Activated CD4-positive, alpha-beta T cell treated with anti-CD3 and anti-CD28 coated beads for 36 hours (primary cell): ENCODE results near the gene ZBTB8B. TPM values are rescaled to one million over a fixed set of nuclear protein-coding genes. Genes with fewer than 3 reads are reported as not detected.

Experiments used
- ATAC-seq: fragments of 200-7000 bp; cut with Tn5 transposase; one replicate; pipeline ENCODE4 v1.10.0; 2021; ENCODE audit warnings: mild to moderate bottlenecking, moderate library complexity
- CTCF ChIA-PET: fragments of 350-600 bp; sonication (Branson Sonifier 250); formaldehyde crosslinking; loops from one replicate; lab custom pipeline; 2021; ENCODE audit warnings: antibody characterized with exemption; lab: Charles Lee
- POLR2A ChIA-PET: fragments of 350-600 bp; sonication (Branson Sonifier 250); formaldehyde crosslinking; loops from one replicate; lab custom pipeline; 2021; ENCODE audit warnings: antibody characterized with exemption, inconsistent platforms; lab: Charles Lee
- DNase-seq: peaks from one replicate; pipeline ENCODE4 v3.0.0-alpha.2; 2020
- H3K27ac Mint-ChIP-seq: one replicate; pipeline ENCODE4 v1.8.0; 2021; ENCODE audit warnings: mixed read lengths
- H3K27me3 Mint-ChIP-seq: one replicate; pipeline ENCODE4 v1.8.0; 2021; ENCODE audit warnings: mixed read lengths
- H3K36me3 Mint-ChIP-seq: one replicate; pipeline ENCODE4 v1.8.0; 2021; ENCODE audit warnings: low read depth, mixed read lengths
- H3K4me1 Mint-ChIP-seq: one replicate; pipeline ENCODE4 v1.8.0; 2021; ENCODE audit warnings: mixed read lengths
- H3K4me3 Mint-ChIP-seq: one replicate; pipeline ENCODE4 v1.8.0; 2021; ENCODE audit warnings: mild to moderate bottlenecking, moderate library complexity, mixed read lengths
- H3K9me3 Mint-ChIP-seq: one replicate; pipeline ENCODE4 v1.8.0; 2021; ENCODE audit warnings: low read depth, mixed read lengths
- intact Hi-C, 2 experiments: fragments of 100-400 bp; cut with DNase I in 1 of 2; cut with micrococcal nuclease in 1 of 2; formaldehyde crosslinking; loops; one replicate each; pipeline versions ENCODE4 v1.14.2 to v1.15.1; 2022 to 2024; cut with DNase I, micrococcal nuclease
- total RNA-seq, 2 experiments: library from RNA; stranded (reverse); gene quantifications; one replicate each; pipeline ENCODE4 v1.2.3, GENCODE V29; 2021

ZBTB8B gene
- total RNA-seq, 2 experiments from 2014 or later = not detected

GRCh38 chr1:32489774-32490454 lies 25.0 kb downstream of the ZBTB8B start:
- Mint-ChIP-seq H3K27me3 (peaks cover 3% of the 10 kb centered on the region), H3K4me3 (no peak overlapping the region), H3K36me3 (no peaks in the 10 kb centered on the region), H3K4me1 (no peaks in the 10 kb centered on the region), H3K9me3 (no peaks in the 10 kb centered on the region), H3K27ac (no peak overlapping the region)
- DNase-seq (no peak), ATAC-seq (no peak)
- ChIA-PET CTCF (no interaction called here), POLR2A (no interaction called here)
- intact Hi-C loops = no loop called here

GRCh38 chr1:32491386-32491785 lies 26.5 kb downstream of the ZBTB8B start:
- Mint-ChIP-seq H3K9me3 (no peaks in the 10 kb centered on the region), H3K27ac (no peak overlapping the region), H3K36me3 (no peaks in the 10 kb centered on the region), H3K4me3 (no peak overlapping the region), H3K27me3 (peaks cover 5% of the 10 kb centered on the region), H3K4me1 (no peaks in the 10 kb centered on the region)
- no peak for DNase-seq
- POLR2A ChIA-PET = no interaction called here
- no peak for ATAC-seq
- intact Hi-C loops = no loop called here
- CTCF ChIA-PET = no interaction called here

GRCh38 chr1:32494196-32494595 lies 29.3 kb downstream of the ZBTB8B start:
- no peak for DNase-seq
- H3K9me3 Mint-ChIP-seq = no peaks in the 10 kb centered on the region
- ChIA-PET CTCF (no interaction called here), POLR2A (no interaction called here)
- intact Hi-C loops = no loop called here
- no peak overlapping the region for H3K4me3 Mint-ChIP-seq
- H3K27me3 Mint-ChIP-seq = peaks cover 15% of the 10 kb centered on the region
- no peak for ATAC-seq
- H3K27ac Mint-ChIP-seq = no peak overlapping the region
- H3K4me1 Mint-ChIP-seq = no peaks in the 10 kb centered on the region
- H3K36me3 Mint-ChIP-seq = no peaks in the 10 kb centered on the region

- CTCF ChIA-PET = interaction anchor here (1.7 to 2.1 kb wide), 2 partner anchors 14 to 25 kb away, joined by 7 to 9 read pairs; no protein-coding TSS in a partner anchor
- intact Hi-C loops = no loop called here
- no peak for ATAC-seq
Measured at GRCh38 chr1:32494711-32495337, 30.0 kb downstream of the ZBTB8B start.

GRCh38 chr1:32496127-32496526 lies 31.3 kb downstream of the ZBTB8B start:
- Mint-ChIP-seq H3K27ac (no peak overlapping the region), H3K27me3 (peaks cover 25% of the 10 kb centered on the region), H3K4me3 (no peak overlapping the region), H3K36me3 (no peaks in the 10 kb centered on the region), H3K4me1 (peaks cover 5% of the 10 kb centered on the region), H3K9me3 (no peaks in the 10 kb centered on the region)
- intact Hi-C loops = no loop called here
- POLR2A ChIA-PET = no interaction called here
- CTCF ChIA-PET = interaction anchor here (0.6 to 2.1 kb wide), 5 partner anchors 8 to 93 kb away, joined by 3 to 9 read pairs (median 5); no protein-coding TSS in a partner anchor
- no peak for ATAC-seq
- no peak for DNase-seq

More at GRCh38 chr1:32494711-32495337, 30.0 kb downstream of the ZBTB8B start:
- no peak for DNase-seq
- POLR2A ChIA-PET = no interaction called here
- H3K4me3 Mint-ChIP-seq = no peak overlapping the region
- H3K27me3 Mint-ChIP-seq = peaks cover 19% of the 10 kb centered on the region
- no peaks in the 10 kb centered on the region for H3K9me3 Mint-ChIP-seq
- H3K27ac Mint-ChIP-seq = no peak overlapping the region
- no peaks in the 10 kb centered on the region for H3K36me3 Mint-ChIP-seq
- H3K4me1 Mint-ChIP-seq = peaks cover under 1% of the 10 kb centered on the region

GRCh38 chr1:32498751-32499150 lies 33.9 kb downstream of the ZBTB8B start:
- Mint-ChIP-seq H3K4me1 (peaks cover 5% of the 10 kb centered on the region), H3K27ac (no peak overlapping the region), H3K36me3 (no peaks in the 10 kb centered on the region), H3K9me3 (no peaks in the 10 kb centered on the region), H3K27me3 (peaks cover 35% of the 10 kb centered on the region), H3K4me3 (no peak overlapping the region)
- no peak for DNase-seq
- CTCF ChIA-PET = no interaction called here
- intact Hi-C loops = no loop called here
- no peak for ATAC-seq
- POLR2A ChIA-PET = no interaction called here

DNA sequence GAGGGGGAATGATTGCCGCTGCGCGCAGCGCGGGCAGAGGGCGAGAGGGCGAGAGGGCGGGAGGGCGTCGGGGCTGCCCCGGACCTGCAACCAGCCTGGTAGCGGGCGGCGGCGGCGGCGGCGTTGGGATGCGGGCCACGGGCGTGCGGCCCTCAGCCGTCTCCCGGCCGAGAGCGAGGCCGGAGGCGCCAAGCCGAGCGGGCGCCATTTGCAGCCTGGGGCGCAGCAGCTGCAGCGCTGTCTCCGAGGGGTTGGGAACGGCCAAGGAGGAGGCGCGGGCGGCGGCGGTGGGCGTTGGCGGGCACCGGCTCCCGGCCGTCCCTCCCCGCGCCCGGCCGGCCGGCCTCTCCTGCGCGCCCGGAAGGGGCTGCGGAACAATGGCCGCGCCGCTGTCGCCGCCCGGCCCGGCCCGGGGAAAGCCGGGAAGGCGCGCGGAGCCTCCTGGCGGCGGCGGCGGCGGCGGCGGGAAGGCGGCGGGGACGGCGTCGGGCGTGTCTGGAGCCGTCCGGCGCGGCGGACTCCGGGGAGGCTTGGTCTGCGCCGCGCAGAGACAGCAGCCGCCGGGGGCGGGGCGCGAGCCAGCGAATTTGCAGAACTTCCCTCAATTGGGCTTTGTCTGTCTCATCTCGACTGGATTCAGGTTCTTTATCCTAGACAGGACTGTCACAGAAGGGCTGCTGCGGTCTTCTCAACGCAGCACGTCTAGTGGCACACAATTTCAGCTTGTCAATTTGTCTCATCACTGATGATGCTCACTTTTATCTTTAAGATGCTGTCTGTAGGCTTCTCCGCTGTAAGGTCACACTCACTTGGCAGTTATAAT lies 35.7 kb downstream of the ZBTB8B start:
- no peaks in the 10 kb centered on the region for H3K9me3 Mint-ChIP-seq

DNA sequence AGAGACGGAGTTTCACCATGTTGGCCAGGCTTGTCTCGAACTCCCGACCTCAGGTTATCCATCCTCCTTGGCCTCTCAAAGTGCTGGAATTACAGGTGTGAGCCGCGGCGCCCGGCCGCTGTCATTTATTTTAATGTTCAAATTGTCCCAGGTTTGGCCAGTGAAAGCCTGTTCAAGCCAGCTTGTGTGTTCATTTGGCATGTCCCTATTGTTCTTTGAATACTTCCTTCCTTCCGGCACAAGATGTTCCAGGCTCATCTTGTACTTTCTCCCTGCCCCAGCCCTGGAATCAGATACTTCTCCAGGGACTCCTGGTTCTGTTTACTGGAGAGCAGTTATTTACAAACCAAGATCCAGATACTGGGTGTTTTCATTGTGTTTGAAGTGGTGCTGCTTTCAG lies 37.0 kb downstream of the ZBTB8B start:
- Mint-ChIP-seq H3K27ac (no peak overlapping the region), H3K36me3 (no peaks in the 10 kb centered on the region), H3K9me3 (no peaks in the 10 kb centered on the region), H3K4me1 (peaks cover 5% of the 10 kb centered on the region), H3K27me3 (peaks cover 42% of the 10 kb centered on the region), H3K4me3 (peak overlapping the region; percentile 20)
- intact Hi-C loops = no loop called here
- ATAC-seq (no peak), DNase-seq (no peak)
- ChIA-PET POLR2A (no interaction called here), CTCF (no interaction called here)

More for the DNA sequence above, 35.7 kb downstream of the ZBTB8B start:
- H3K27ac Mint-ChIP-seq = peak overlapping the region; percentile 13
- ChIA-PET POLR2A (no interaction called here), CTCF (interaction anchor here (0.6 kb wide), 1 partner anchor 748 kb away, joined by 3 read pairs; no protein-coding TSS in a partner anchor)
- DNase-seq (peak; percentile 55), ATAC-seq (peak; percentile 79)
- H3K36me3 Mint-ChIP-seq = no peaks in the 10 kb centered on the region
- H3K27me3 Mint-ChIP-seq = peaks cover 43% of the 10 kb centered on the region
- intact Hi-C loops = no loop called here
- H3K4me3 Mint-ChIP-seq = peak overlapping the region; percentile 72
- peaks cover 5% of the 10 kb centered on the region for H3K4me1 Mint-ChIP-seq

- Mint-ChIP-seq H3K4me1 (peaks cover 5% of the 10 kb centered on the region), H3K27me3 (peaks cover 36% of the 10 kb centered on the region), H3K9me3 (no peaks in the 10 kb centered on the region), H3K27ac (no peak overlapping the region), H3K36me3 (no peaks in the 10 kb centered on the region), H3K4me3 (no peak overlapping the region)
- intact Hi-C loops = no loop called here
- ChIA-PET POLR2A (no interaction called here), CTCF (interaction anchor here (0.9 kb wide), 1 partner anchor 358 kb away, joined by 4 read pairs; no protein-coding TSS in a partner anchor)
- DNase-seq = no peak
- no peak for ATAC-seq
Measured at GRCh38 chr1:32503153-32503552, 38.3 kb downstream of the ZBTB8B start.

- no peak for ATAC-seq
- POLR2A ChIA-PET = no interaction called here
- no peak overlapping the region for H3K4me3 Mint-ChIP-seq
- peaks cover 14% of the 10 kb centered on the region for H3K27me3 Mint-ChIP-seq
- CTCF ChIA-PET = interaction anchor here (1.4 kb wide), 1 partner anchor 13 kb away, joined by 6 read pairs; no protein-coding TSS in a partner anchor
- no peak for DNase-seq
- intact Hi-C loops = no loop called here
- no peaks in the 10 kb centered on the region for H3K36me3 Mint-ChIP-seq
- H3K9me3 Mint-ChIP-seq = no peaks in the 10 kb centered on the region
- no peaks in the 10 kb centered on the region for H3K4me1 Mint-ChIP-seq
- H3K27ac Mint-ChIP-seq = no peak overlapping the region
Measured at GRCh38 chr1:32507021-32507420, 42.1 kb downstream of the ZBTB8B start.

- Mint-ChIP-seq H3K9me3 (no peaks in the 10 kb centered on the region), H3K27ac (no peak overlapping the region), H3K4me3 (no peak overlapping the region), H3K36me3 (no peaks in the 10 kb centered on the region), H3K27me3 (peaks cover 15% of the 10 kb centered on the region), H3K4me1 (no peaks in the 10 kb centered on the region)
- DNase-seq (no peak), ATAC-seq (no peak)
- POLR2A ChIA-PET = no interaction called here
- CTCF ChIA-PET = interaction anchor here (1.6 kb wide), 1 partner anchor 11 kb away, joined by 7 read pairs; no protein-coding TSS in a partner anchor
- intact Hi-C loops = no loop called here
Measured at GRCh38 chr1:32508761-32509160, 43.9 kb downstream of the ZBTB8B start.
